Activated naive CD8-positive, alpha-beta T cell treated with anti-CD3 and anti-CD28 coated beads for 36 hours (primary cell): ENCODE results near the gene IRX6. TPM values are rescaled to one million over a fixed set of nuclear protein-coding genes. Genes with fewer than 3 reads are reported as not detected.

Experiments used
- DNase-seq: peaks from one replicate; pipeline ENCODE4 v3.0.0; 2021
- H3K27ac Mint-ChIP-seq: one replicate; pipeline ENCODE4 v1.8.0; 2022; ENCODE audit warnings: mild to moderate bottlenecking, moderate library complexity, mixed read lengths
- H3K27me3 Mint-ChIP-seq: one replicate; pipeline ENCODE4 v1.8.0; 2022; ENCODE audit warnings: mild to moderate bottlenecking, mixed read lengths
- H3K36me3 Mint-ChIP-seq: one replicate; pipeline ENCODE4 v1.8.0; 2021; ENCODE audit warnings: mild to moderate bottlenecking, mixed read lengths
- H3K4me1 Mint-ChIP-seq: one replicate; pipeline ENCODE4 v1.8.0; 2021; ENCODE audit warnings: mixed read lengths
- H3K4me3 Mint-ChIP-seq: one replicate; pipeline ENCODE4 v1.8.0; 2022; ENCODE audit warnings: mild to moderate bottlenecking, moderate library complexity, mixed read lengths
- H3K9me3 Mint-ChIP-seq: one replicate; pipeline ENCODE4 v1.8.0; 2022; ENCODE audit warnings: mixed read lengths
- total RNA-seq, 2 experiments: library from RNA; stranded (reverse); gene quantifications; one replicate each; pipeline ENCODE4 v1.2.3, GENCODE V29; 2021

IRX6 gene
- total RNA-seq, 2 experiments from 2014 or later: not detected

DNA sequence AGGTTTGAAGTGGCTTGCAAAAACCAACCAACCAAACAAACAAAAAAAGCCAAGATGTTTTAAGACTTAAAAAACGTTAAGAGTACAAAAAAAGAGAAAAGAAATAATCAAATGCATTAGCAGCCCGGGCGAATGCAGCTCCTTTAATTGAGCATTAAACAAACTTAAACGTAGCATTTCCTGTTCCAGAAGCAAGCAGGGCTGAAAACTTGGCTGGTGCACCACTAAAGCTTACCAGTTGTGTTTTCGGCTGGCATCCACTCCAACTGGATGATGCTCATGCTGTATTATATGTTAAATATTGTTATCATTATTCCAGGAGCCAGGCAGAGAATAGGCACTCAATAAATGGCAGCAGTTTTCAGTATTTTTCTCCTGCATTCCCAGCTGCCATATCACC lies 45.1 kb downstream of the IRX6 start:
- H3K36me3 Mint-ChIP-seq: no peaks in the 10 kb centered on the region
- no peak overlapping the region for H3K27ac Mint-ChIP-seq
- no peak overlapping the region for H3K4me3 Mint-ChIP-seq
- no peaks in the 10 kb centered on the region for H3K4me1 Mint-ChIP-seq
- DNase-seq: no peak
- peaks cover 73% of the 10 kb centered on the region for H3K27me3 Mint-ChIP-seq
- no peaks in the 10 kb centered on the region for H3K9me3 Mint-ChIP-seq

DNA sequence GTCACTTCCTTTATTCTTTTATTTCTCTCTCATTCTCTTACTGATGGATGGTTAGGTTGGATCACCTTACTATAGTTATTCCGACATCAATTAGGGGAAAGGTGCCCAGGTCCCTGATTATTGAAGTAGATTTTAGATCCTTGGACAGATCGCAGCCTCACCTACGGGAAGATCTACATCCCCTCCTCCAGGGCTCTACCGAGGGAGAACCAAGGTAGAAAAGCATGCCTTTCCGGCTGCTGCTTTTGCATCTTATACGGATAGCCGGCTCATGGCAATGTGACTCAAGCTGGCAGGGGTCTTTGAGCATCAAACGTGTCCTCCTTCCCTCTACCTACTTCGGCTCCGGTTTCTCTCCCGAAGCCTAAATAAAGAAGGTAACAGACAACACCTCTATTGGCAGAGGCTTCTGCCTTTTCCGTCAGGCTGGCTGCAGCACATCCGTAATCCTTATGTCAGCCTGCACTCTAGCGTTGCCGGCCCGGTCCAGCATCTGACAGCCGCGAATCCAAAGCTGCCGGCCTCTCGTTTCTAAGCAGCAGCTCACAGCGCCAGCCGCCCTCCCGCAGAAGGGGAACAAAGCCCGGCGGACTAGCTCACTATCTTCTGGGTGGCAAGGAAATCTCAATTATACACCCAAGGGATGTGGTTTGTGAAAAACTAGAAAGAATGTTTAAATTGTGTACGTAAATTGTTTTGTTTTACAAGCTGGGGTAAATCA lies 46.9 kb downstream of the IRX6 start:
- H3K27me3 Mint-ChIP-seq: peaks cover 69% of the 10 kb centered on the region
- no peak overlapping the region for H3K27ac Mint-ChIP-seq
- no peaks in the 10 kb centered on the region for H3K4me1 Mint-ChIP-seq
- H3K4me3 Mint-ChIP-seq: no peak overlapping the region
- peak; percentile 3 for DNase-seq
- H3K36me3 Mint-ChIP-seq: no peaks in the 10 kb centered on the region
- no peaks in the 10 kb centered on the region for H3K9me3 Mint-ChIP-seq

DNA sequence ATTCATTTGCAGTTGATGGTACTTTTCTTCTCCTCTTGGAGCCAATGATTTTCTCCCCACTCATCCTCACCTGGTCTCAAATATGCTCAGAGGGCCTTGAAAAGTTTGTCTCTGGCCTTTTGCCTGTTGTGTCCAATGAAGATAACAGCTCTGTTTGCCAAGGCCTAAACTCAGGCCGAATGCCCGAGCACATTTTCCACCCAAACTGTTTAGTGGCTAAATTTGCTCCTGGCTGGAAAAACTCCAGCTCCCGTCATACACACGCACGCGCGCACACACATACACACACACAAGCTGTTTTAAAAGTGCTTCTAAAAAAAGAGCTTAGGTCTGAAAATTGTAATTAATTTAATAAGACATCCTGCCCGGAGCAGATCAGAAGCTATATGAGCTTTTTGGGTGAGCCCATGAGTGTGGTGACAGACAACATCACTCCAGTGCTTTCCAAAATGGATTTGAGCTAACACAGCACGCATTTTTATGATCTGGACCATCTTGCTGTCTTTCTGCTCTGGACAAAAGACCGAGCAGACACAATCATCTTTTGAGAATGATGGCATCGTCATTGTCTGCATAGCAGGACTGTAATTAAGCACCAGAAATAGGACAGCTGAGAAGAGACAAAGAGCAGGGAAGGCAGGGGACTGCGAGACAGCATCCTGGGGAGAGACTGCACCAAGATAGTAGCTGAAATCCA lies 48.9 kb downstream of the IRX6 start:
- no peak overlapping the region for H3K27ac Mint-ChIP-seq
- H3K27me3 Mint-ChIP-seq: peaks cover 65% of the 10 kb centered on the region
- no peak for DNase-seq
- no peaks in the 10 kb centered on the region for H3K36me3 Mint-ChIP-seq
- no peak overlapping the region for H3K4me3 Mint-ChIP-seq
- no peaks in the 10 kb centered on the region for H3K9me3 Mint-ChIP-seq
- no peaks in the 10 kb centered on the region for H3K4me1 Mint-ChIP-seq

DNA sequence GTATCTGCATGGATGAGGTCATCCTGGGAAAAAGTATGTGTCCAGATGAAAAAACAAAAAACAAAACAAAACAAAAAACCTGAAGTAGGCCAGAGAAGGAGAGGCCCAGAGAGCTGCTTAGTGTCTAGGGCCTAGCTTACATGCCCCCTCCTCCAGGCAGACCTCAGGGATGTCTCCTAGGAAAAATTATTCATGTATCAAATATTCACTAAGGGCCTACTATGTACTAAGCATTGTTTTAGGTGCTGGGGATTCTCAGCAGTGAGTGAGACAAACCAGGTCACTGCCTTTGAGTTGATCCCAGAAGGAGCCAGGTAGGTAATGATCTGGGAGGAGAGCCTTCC lies 49.5 kb downstream of the IRX6 start:
- no peak for DNase-seq
- Mint-ChIP-seq H3K27me3 (peaks cover 61% of the 10 kb centered on the region), H3K36me3 (no peaks in the 10 kb centered on the region), H3K27ac (no peak overlapping the region), H3K4me1 (no peaks in the 10 kb centered on the region), H3K9me3 (no peaks in the 10 kb centered on the region), H3K4me3 (no peak overlapping the region)

DNA sequence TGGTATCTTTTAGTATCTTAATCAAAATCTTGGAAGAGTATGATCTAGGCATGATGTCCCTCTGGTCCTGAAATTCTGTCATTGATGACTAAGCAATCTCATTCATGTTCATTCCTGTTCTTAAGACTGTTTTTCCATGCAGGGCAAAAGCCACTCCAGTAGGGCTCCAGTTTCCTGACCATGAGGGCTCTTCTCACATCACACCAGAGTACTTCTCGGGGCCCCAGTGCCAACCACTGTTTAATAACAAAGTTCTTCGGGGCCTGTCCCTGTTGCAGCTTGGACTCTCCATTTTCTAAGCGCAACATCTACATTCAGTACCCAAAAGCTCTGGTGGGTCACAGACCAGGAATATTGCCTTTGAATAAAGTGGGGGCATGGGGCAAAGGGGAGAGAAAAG lies 52.0 kb downstream of the IRX6 start:
- DNase-seq: no peak
- Mint-ChIP-seq H3K4me3 (no peak overlapping the region), H3K36me3 (no peaks in the 10 kb centered on the region), H3K9me3 (no peaks in the 10 kb centered on the region), H3K27me3 (peaks cover 45% of the 10 kb centered on the region), H3K27ac (no peak overlapping the region), H3K4me1 (no peaks in the 10 kb centered on the region)

DNA sequence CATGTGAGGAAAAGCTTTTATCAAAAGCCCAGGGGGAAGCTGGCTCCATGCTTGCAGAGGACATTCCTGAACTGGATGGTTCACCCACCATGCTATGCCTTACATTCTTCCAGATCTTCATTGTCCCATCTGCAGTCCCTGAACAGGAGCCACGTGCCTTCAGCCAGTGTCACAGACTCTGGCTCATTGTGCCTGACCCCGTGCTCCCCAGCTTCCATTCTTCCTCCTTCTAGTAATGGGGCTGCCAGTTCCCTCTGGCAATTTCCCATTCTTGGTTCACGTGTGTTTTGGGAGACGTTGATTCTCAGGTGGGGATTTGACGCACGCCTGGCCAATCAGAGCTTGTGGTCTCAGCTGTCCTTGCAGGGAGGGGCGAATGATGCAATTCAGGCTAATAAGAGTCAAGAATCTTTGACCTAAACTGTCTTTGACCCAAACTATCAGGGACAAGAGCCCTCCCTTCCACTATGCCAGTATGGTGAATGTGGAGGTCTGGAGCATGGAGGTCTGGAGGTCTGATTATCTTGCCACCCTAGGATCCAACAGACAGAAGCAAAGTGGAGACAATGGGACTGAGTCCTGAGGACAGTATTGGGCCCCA lies 52.7 kb downstream of the IRX6 start:
- Mint-ChIP-seq H3K36me3 (no peaks in the 10 kb centered on the region), H3K9me3 (no peaks in the 10 kb centered on the region), H3K27me3 (peaks cover 42% of the 10 kb centered on the region)

DNA sequence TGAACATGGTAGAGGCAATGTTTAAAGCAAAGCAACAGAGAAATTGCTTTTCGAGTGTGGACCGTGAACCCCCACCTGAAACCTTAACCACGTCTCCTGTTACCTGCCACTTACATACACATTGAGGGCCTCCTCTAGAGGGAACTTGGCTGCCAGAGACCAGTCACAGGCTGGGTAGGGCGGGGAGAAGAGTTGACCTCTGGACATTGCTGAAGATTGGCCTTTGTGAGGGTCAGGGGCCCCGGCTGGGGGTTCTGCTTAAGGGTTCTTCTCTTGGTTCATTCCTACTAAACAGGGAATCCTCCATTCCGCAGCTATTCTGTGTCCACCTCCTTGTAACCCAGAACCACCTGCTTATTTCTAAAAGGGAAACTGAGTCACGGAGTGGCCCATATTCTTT lies 53.8 kb downstream of the IRX6 start:
- Mint-ChIP-seq H3K27ac (no peak overlapping the region), H3K27me3 (peaks cover 30% of the 10 kb centered on the region), H3K4me1 (no peaks in the 10 kb centered on the region), H3K4me3 (no peak overlapping the region), H3K36me3 (no peaks in the 10 kb centered on the region), H3K9me3 (no peaks in the 10 kb centered on the region)
- DNase-seq: no peak

More for the DNA sequence above, 52.7 kb downstream of the IRX6 start:
- no peak overlapping the region for H3K4me3 Mint-ChIP-seq
- H3K27ac Mint-ChIP-seq: no peak overlapping the region
- H3K4me1 Mint-ChIP-seq: no peaks in the 10 kb centered on the region
- no peak for DNase-seq

DNA sequence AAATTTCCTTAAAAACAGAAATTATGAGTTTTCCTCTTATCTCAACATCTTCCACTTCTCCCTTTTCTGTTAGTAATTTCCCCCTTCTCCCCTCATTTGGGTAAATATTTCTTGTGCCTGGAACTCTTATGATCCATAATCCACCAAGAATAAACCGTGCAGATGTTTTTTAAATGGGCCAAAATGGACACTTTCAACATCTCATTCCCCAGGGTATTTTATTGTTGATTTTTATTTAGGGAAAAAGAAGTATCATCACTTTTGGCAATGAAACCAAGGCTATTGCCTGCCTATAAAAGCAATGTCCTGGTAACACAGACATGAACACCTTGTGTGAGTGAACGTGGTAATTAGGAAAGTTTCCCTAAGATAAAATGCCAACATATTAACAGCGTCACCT lies 54.6 kb downstream of the IRX6 start:
- DNase-seq: no peak
- H3K4me1 Mint-ChIP-seq: no peaks in the 10 kb centered on the region
- H3K4me3 Mint-ChIP-seq: no peak overlapping the region
- no peak overlapping the region for H3K27ac Mint-ChIP-seq
- H3K36me3 Mint-ChIP-seq: no peaks in the 10 kb centered on the region
- no peaks in the 10 kb centered on the region for H3K9me3 Mint-ChIP-seq
- H3K27me3 Mint-ChIP-seq: peaks cover 22% of the 10 kb centered on the region

DNA sequence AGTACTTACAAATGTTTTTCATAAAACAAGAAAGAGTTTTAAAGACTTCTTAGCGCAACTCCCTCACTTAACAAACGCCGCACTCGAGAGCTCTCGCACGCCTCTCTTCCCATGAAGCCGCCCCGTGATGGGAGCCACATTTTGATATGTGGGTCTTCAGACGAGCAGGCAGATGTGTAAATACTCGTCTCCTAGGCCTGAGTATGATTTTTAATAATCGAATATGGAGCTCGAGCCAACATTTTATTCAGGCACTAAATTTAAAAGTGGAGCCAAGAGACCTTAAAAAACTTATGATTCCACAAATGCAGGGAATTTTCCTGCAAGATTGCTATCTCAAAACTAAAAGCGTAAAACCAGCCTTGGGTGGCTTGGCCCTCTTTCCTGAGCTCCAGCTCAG lies 55.4 kb downstream of the IRX6 start:
- Mint-ChIP-seq H3K36me3 (no peaks in the 10 kb centered on the region), H3K27me3 (peaks cover 21% of the 10 kb centered on the region)
- no peak for DNase-seq

DNA sequence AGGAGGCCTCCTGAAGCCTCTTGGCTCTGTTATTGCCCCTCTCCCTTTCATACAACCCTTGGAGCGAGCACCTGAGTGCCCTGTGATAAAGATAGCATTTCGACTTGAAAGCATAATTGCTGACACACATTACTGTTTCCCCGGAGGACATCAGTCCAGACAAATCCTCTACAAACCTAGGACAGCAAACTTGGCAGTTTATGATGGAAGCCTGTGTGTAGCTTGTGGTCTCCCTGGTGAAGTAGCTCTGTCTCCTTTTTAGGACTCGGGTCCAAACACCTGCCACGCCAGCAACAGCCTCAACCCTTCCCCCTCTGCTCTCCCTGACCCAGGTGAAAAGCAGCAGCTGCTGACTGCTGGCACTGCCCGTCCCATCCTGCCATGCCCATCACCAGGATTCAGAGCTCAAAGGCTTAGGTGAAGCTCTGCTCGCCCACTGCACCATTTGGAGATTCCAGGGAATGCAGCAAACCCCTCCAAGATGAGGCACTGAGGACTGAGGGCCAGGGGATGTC lies 55.9 kb downstream of the IRX6 start:
- DNase-seq: no peak
- Mint-ChIP-seq H3K36me3 (no peaks in the 10 kb centered on the region), H3K4me3 (no peak overlapping the region), H3K4me1 (no peaks in the 10 kb centered on the region), H3K9me3 (no peaks in the 10 kb centered on the region), H3K27ac (no peak overlapping the region), H3K27me3 (peaks cover 21% of the 10 kb centered on the region)

More for the DNA sequence above, 55.4 kb downstream of the IRX6 start:
- H3K4me1 Mint-ChIP-seq: no peaks in the 10 kb centered on the region
- no peaks in the 10 kb centered on the region for H3K9me3 Mint-ChIP-seq
- no peak overlapping the region for H3K27ac Mint-ChIP-seq
- H3K4me3 Mint-ChIP-seq: no peak overlapping the region

Other genes starting within 250 kb of the IRX6 start
- gene MMP2, start 155.0 kb downstream of the IRX6 start, total RNA-seq: not detected
- under 1 TPM; 0.08 to 0.29 TPM for gene LPCAT2, start 184.9 kb downstream of the IRX6 start, total RNA-seq
- gene CAPNS2, start 242.5 kb downstream of the IRX6 start, total RNA-seq: not detected